NCI-H774 (cell line): ENCODE results near the gene HDDC3.

Experiments used
- DNase-seq: peaks from one replicate; lab custom pipeline; 2025; lab: John Stamatoyannopoulos, UW

HDDC3 gene

GRCh38 chr15:90891346-90891949 lies 40.9 kb downstream of the HDDC3 start:
- DNase-seq = no peak

DNA sequence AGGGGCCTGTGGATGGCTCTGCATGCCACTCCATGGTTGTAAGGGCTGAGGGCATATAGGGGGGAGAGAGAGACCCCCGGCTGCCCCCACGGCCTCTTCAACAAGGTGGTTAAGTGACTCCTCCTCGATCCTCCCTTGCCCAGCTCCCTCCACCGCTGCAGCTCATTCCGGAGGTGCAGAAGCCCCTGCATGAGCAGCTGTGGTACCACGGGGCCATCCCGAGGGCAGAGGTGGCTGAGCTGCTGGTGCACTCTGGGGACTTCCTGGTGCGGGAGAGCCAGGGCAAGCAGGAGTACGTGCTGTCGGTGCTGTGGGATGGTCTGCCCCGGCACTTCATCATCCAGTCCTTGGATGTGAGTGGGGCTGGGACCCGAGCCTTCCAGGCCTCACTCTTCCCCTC lies 41.5 kb downstream of the HDDC3 start:
- DNase-seq = no peak

DNA sequence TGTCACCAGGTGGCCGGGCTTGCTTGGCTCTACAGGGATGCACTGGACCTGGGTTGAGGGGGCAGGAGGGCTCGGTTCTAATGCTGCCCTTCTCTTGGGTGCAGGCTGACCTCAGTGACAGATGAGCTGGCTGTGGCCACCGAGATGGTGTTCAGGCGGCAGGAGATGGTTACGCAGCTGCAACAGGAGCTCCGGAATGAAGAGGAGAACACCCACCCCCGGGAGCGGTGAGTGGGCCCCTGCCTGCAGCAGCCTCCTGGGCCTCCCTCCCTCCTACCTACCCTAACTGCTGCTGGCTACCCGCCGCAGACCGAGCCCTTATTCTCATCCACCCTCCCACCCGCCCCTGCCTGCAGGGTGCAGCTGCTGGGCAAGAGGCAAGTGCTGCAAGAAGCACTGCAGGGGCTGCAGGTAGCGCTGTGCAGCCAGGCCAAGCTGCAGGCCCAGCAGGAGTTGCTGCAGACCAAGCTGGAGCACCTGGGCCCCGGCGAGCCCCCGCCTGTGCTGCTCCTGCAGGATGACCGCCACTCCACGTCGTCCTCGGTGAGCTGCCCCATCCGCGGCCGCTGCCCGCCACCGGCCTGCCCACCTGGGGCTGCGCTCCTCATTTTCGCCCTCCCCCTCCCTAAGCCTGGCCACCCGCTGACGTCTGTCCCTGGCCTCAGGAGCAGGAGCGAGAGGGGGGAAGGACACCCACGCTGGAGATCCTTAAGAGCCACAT lies 42.5 kb downstream of the HDDC3 start:
- DNase-seq = no peak

DNA sequence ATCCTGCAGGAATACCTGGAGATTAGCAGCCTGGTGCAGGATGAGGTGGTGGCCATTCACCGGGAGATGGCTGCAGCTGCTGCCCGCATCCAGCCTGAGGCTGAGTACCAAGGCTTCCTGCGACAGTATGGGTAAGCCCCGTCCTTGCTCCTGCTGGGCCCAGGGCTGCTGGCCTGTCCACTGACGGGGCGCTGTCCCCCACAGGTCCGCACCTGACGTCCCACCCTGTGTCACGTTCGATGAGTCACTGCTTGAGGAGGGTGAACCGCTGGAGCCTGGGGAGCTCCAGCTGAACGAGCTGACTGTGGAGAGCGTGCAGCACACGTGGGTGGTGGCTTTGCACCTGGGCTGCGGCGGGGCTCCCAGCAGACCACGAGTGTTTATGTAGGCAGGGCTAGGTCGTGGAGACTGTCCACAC lies 43.0 kb downstream of the HDDC3 start:
- no peak for DNase-seq

- DNase-seq = no peak
Observed at GRCh38 chr15:90887037-90887481, 45.3 kb downstream of the HDDC3 start.

- DNase-seq = no peak
Observed at GRCh38 chr15:90886291-90886614, 46.1 kb downstream of the HDDC3 start.

DNA sequence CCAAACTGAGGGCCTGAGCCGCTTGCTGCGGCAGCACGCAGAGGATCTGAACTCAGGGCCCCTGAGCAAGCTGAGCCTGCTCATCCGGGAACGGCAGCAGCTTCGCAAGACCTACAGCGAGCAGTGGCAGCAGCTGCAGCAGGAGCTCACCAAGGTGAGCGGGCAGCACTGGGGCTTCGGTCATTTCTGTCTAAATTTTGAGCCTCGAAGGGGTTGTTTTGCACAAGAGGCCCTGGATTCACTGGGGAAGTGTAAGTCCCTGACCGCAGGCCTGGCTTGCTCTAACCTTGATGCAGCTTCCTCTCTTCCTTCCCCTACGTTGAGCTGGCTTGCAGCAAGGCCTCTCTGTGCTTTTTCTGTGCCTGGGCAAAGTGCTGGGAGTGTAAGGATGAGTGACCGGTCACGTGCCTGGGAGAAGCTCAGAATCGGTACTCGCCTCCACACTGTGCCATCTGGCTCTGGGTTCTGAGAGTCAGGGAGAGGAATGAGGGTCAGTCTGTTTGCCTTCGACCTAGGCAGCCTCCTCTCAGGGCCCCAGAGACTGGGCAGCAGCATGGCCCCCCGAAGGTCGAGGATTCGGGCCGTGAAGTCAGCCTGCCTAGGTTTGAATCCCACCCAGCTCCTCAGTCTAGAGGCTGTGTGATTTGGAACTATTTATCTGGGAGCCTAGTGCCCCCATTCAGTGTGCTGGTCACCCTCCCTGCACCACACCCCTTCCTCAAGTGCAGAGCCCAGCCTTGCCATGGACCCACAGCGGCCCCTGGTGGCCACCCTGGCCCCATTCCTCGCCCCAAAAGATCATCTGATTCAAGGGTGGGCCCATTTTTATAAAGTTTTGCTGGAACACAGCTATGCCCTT lies 46.7 kb downstream of the HDDC3 start:
- DNase-seq = peak; percentile 17

GRCh38 chr15:90884719-90885431 lies 47.5 kb downstream of the HDDC3 start:
- no peak for DNase-seq

- DNase-seq = no peak
Observed at GRCh38 chr15:90883976-90884718, 48.2 kb downstream of the HDDC3 start, which contains the start of gene FES. FES (plus strand) TSS chr15:90884504; CDS start chr15:90885046, 542 bp downstream.

- no peak for DNase-seq
Observed at GRCh38 chr15:90883526-90883975, 48.8 kb downstream of the HDDC3 start.

- no peak for DNase-seq
Observed at GRCh38 chr15:90882781-90883525, 49.4 kb downstream of the HDDC3 start.

DNA sequence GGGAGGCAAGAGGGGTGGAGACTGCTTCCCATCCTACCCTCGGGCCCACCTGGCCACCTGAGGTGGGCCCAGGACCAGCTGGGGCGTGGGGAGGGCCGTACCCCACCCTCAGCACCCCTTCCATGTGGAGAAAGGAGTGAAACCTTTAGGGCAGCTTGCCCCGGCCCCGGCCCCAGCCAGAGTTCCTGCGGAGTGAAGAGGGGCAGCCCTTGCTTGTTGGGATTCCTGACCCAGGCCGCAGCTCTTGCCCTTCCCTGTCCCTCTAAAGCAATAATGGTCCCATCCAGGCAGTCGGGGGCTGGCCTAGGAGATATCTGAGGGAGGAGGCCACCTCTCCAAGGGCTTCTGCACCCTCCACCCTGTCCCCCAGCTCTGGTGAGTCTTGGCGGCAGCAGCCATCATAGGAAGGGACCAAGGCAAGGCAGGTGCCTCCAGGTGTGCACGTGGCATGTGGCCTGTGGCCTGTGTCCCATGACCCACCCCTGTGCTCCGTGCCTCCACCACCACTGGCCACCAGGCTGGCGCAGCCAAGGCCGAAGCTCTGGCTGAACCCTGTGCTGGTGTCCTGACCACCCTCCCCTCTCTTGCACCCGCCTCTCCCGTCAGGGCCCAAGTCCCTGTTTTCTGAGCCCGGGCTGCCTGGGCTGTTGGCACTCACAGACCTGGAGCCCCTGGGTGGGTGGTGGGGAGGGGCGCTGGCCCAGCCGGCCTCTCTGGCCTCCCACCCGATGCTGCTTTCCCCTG lies 50.2 kb downstream of the HDDC3 start:
- DNase-seq = no peak

- DNase-seq = no peak
Observed at GRCh38 chr15:90881181-90881977, 51.0 kb downstream of the HDDC3 start.

DNA sequence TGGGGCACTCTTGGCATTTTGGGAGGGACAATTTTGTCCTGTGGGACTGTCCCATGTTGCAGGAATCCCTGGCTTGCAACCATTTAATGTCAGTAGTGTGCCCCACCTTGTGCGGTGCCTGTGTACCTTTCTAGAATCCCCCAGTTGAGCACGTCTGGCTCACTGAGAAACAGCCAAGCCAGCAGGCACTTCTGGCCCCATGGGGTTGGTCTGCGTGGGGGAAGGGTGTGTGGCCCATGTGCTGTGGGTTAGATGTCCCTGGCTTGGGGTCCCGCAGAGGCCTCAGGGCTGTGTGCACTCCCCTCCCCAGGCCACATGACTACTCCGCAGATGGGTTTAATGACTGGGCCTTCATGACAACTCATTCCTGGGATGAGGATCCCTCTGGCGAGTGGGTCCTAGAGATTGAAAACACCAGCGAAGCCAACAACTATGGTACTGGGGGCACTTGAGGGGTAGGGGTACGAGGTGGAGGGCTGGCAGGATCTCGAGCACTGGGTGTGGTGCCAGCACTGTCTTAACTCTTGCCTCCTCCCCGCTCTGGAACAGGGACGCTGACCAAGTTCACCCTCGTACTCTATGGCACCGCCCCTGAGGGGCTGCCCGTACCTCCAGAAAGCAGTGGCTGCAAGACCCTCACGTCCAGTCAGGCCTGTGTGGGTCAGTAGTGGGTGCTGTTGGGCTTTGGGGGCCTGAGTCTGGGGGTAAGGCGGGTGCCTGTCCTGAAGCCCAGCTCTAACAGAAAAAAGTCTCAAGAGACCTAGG lies 51.8 kb downstream of the HDDC3 start:
- no peak for DNase-seq
